ENCODE measurements around the gene RAB5A.
"Not testable (repeated sequence)": the region's sequence is repeated elsewhere in the genome, so short reads cannot be mapped to it uniquely, and the experiment has no call there.

RAB5A gene

GRCh38 chr3:19946832-19947548, at the start of gene RAB5A:
Gene RAB5A, plus strand, starts transcription at chr3:19947097. Its CDS starts 3,802 bp downstream, at chr3:19950899.
- DNase-seq: peak; percentile 97

GRCh38 chr3:19898721-19899120, 48.2 kb upstream of the RAB5A start:
- DNase-seq: no peak

- no peak for DNase-seq
Measured at GRCh38 chr3:19899264-19899663, 47.6 kb upstream of the RAB5A start.

GRCh38 chr3:19899833-19900232, 47.1 kb upstream of the RAB5A start:
- not testable (repeated sequence) for DNase-seq

- no peak for DNase-seq
Measured at GRCh38 chr3:19901337-19901736, 45.6 kb upstream of the RAB5A start.

GRCh38 chr3:19901918-19902317, 45.0 kb upstream of the RAB5A start:
- DNase-seq: no peak

GRCh38 chr3:19903649-19904048, 43.2 kb upstream of the RAB5A start:
- DNase-seq: no peak

GRCh38 chr3:19907523-19907922, 39.4 kb upstream of the RAB5A start:
- DNase-seq: no peak

- DNase-seq: no peak
Measured at GRCh38 chr3:19911452-19911851, 35.4 kb upstream of the RAB5A start.

- DNase-seq: no peak
Measured at GRCh38 chr3:19917167-19917566, 29.7 kb upstream of the RAB5A start.

- DNase-seq: no peak
Measured at GRCh38 chr3:19920401-19921080, 26.4 kb upstream of the RAB5A start.

GRCh38 chr3:19931180-19931692, 15.7 kb upstream of the RAB5A start:
- DNase-seq: peak; percentile 42

GRCh38 chr3:19931767-19932188, 15.1 kb upstream of the RAB5A start:
- DNase-seq: no peak

GRCh38 chr3:19932422-19932821, 14.5 kb upstream of the RAB5A start:
- no peak for DNase-seq

- no peak for DNase-seq
Measured at GRCh38 chr3:19934098-19934566, 12.8 kb upstream of the RAB5A start, which contains the start of gene EFHB. Gene EFHB, minus strand, starts transcription at chr3:19934217. Its CDS starts 199 bp downstream, at chr3:19934018.

- no peak for DNase-seq
Measured at GRCh38 chr3:19937459-19938294, 9.2 kb upstream of the RAB5A start.

GRCh38 chr3:19938295-19938627, 8.6 kb upstream of the RAB5A start:
- DNase-seq: no peak

- no peak for DNase-seq
Measured at GRCh38 chr3:19940643-19941042, 6.3 kb upstream of the RAB5A start.

GRCh38 chr3:19945534-19945933, 1.4 kb upstream of the RAB5A start:
- DNase-seq: no peak

- DNase-seq: no peak
Measured at GRCh38 chr3:19945969-19946831, 697 bp upstream of the RAB5A start.

- peak; percentile 52 for DNase-seq
Measured at GRCh38 chr3:19947549-19948225, 790 bp downstream of the RAB5A start.

GRCh38 chr3:19948226-19948591, 1.3 kb downstream of the RAB5A start:
- no peak for DNase-seq
